NOMO-1 (cell line): ENCODE measurements around the gene MPP4.

Experiments
- DNase-seq, 2 experiments: peaks; one replicate each; lab custom pipeline; 2025; ENCODE audit not compliant: unreplicated experiment in 2 of 2; lab: John Stamatoyannopoulos, UW

MPP4 gene

GRCh38 chr2:201630577-201630976, 67.9 kb downstream of the MPP4 start:
- DNase-seq: no peak

GRCh38 chr2:201628545-201628944, 69.9 kb downstream of the MPP4 start:
- DNase-seq: no peak

GRCh38 chr2:201622306-201622970, 76.0 kb downstream of the MPP4 start:
- no peak for DNase-seq

GRCh38 chr2:201621293-201621999, 77.0 kb downstream of the MPP4 start:
- no peak for DNase-seq

- DNase-seq: peak; percentile 12 to 57
Measured at GRCh38 chr2:201618744-201619662, 79.4 kb downstream of the MPP4 start.

- DNase-seq: no peak
Measured at GRCh38 chr2:201608021-201608420, 90.4 kb downstream of the MPP4 start.

- no peak for DNase-seq
Measured at GRCh38 chr2:201607568-201607967, 90.9 kb downstream of the MPP4 start.

GRCh38 chr2:201600906-201601305, 97.5 kb downstream of the MPP4 start:
- no peak for DNase-seq

- no peak for DNase-seq
Measured at GRCh38 chr2:201597397-201597796, 101.0 kb downstream of the MPP4 start.
